IPS-18a (cell line): ENCODE measurements around the gene ADAT3.
A peak's percentile ranks its signal among the peaks of the same experiment; 100 is the strongest.

Source experiments
- H3K27ac ChIP-seq: one replicate; pipeline ENCODE4 v1.5.1; 2013; ENCODE audit warnings: low read length
- H3K27me3 ChIP-seq: one replicate; pipeline ENCODE4 v1.6.1; 2013; ENCODE audit warnings: mild to moderate bottlenecking, low read length; ENCODE audit not compliant: control insufficient read depth, insufficient read depth
- H3K36me3 ChIP-seq: one replicate; pipeline ENCODE4 v1.6.1; 2013; ENCODE audit warnings: low read depth, low read length; ENCODE audit not compliant: control insufficient read depth
- H3K4me1 ChIP-seq: one replicate; pipeline ENCODE4 v1.6.1; 2013; ENCODE audit warnings: low read depth, low read length; ENCODE audit not compliant: control insufficient read depth
- H3K4me3 ChIP-seq: one replicate; pipeline ENCODE4 v1.5.1; 2013; ENCODE audit warnings: low read length
- H3K9ac ChIP-seq: one replicate; pipeline ENCODE4 v1.6.1; 2013; ENCODE audit warnings: mild to moderate bottlenecking, low read length, moderate library complexity
- H3K9me3 ChIP-seq: one replicate; pipeline ENCODE4 v1.6.1; 2013; ENCODE audit warnings: low read depth, low read length; ENCODE audit not compliant: control insufficient read depth

ADAT3 gene

DNA sequence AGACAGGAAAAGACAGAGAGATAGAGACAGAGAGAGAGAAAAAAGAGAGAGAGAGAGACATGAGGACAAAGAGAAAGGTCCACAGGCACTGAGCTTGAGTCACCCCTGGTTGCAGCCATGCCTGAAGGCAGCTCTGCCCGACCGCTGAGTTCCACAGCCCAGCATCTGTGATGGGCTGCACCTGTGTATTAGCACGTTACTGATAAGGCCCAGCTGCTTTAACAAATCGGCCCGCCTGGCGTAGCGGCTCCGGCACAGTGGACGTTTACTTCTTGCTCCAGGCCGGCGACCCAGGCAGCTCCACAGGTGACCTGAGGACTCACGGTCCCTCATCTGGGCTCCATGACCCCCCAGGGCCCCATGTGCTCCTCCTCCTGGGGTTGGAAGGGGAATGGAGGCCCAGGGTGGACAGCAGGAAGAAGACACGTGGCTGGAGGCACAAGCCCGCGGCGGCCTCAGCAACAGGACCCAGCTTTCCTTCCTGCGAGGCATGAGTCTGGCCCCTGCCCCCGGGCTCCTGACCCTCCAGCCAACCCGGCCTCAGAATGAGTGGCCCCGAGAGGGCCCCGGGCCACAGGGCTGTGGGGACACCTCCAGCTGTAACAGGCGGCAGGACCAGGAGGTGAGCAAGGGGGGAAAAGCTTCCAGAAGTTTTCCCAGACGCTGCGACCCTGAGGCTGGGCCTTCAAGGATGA lies 31.9 kb downstream of the ADAT3 start:
- Histone ChIP-seq H3K4me1 (no peaks in the 10 kb centered on the region), H3K27ac (no peak overlapping the region), H3K4me3 (no peak overlapping the region), H3K36me3 (no peaks in the 10 kb centered on the region), H3K9ac (no peak overlapping the region), H3K27me3 (no peaks in the 10 kb centered on the region), H3K9me3 (no peaks in the 10 kb centered on the region)

DNA sequence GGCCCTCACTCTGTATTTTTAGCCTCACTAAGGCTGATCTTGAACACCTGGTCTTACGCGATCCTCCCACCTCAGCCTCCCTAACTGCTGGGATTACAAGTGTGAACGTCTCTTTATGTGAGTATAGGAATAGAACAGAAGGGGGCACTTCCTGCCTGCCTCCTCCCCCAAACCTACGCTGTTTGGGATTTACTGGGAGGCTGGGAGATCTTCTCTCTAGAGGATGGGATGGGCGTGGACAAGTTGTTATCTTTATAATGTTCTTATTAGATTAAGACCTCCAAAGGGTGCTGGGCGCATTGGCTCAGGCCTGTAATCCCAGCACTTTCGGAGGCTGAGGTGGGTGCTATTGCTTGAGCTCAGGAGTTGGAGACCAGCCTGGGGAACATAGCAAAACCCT lies 32.9 kb downstream of the ADAT3 start:
- no peaks in the 10 kb centered on the region for H3K9me3 ChIP-seq
- no peak overlapping the region for H3K9ac ChIP-seq
- H3K27ac ChIP-seq, result no peak overlapping the region
- peaks cover 2% of the 10 kb centered on the region for H3K4me1 ChIP-seq
- H3K36me3 ChIP-seq, result no peaks in the 10 kb centered on the region
- H3K4me3 ChIP-seq, result no peak overlapping the region
- H3K27me3 ChIP-seq, result no peaks in the 10 kb centered on the region

DNA sequence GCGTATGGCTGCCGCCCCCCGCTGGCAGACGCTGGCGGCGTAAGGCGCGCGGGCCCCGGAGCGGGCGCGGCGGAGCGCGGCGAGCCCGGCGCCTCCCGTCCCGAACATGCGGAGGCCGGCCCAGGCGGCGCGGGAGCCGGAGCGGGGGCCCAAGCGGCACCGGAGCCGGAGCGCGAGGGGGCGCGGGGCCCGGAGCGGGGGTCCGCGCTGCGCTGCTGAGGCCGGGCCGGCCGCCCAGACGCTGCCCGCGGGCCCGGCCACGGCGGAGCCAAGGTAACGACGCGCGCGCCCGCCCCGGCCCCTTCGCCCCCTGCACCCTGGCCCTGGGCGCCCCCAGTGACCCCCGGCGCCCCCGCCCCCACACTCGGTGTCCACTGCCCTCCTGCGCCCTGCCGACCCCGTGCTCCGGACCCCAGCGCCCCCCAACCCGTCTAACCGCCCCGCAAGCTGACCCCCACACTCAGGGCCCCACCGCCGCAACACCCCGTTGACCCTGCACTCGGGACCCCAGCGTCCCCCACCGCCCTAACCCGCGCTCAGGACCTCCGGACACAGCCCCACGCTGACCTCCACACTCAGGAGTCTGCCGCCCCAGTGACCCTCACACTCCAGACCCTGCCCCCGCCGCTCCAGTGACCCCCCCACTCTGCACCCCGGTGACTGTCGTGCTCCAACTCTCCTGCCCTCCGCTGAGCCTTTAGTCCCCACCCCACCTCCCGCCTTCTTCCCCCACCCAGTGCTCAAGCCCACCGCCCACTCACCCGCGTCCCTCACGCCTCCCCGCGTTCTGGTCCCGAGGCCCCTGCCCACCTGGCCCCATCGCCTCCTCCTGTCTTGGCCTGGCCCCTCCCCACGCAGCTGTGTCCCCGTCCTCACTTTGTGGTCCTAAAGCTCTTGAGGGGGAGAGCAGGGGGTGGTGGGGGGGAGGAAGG lies 36.2 kb downstream of the ADAT3 start, which contains the start of gene CSNK1G2:
Gene CSNK1G2 (plus strand): TSS at position 27 of the 932 bp plus-strand sequence. CDS start 28,601 bp downstream, outside the sequence.
- Histone ChIP-seq H3K9me3 (no peaks in the 10 kb centered on the region), H3K27me3 (no peaks in the 10 kb centered on the region), H3K9ac (peak within 1 kb of the TSS; percentile 89), H3K4me3 (peak within 1 kb of the TSS; percentile 97), H3K27ac (peak within 1 kb of the TSS; percentile 84), H3K36me3 (no peaks in the 10 kb centered on the region), H3K4me1 (peaks cover 5% of the 10 kb centered on the region)

- H3K9ac ChIP-seq, result peak overlapping the region; percentile 89
- H3K27me3 ChIP-seq, result no peaks in the 10 kb centered on the region
- H3K4me3 ChIP-seq, result peak overlapping the region; percentile 97
- H3K36me3 ChIP-seq, result no peaks in the 10 kb centered on the region
- no peaks in the 10 kb centered on the region for H3K9me3 ChIP-seq
- peak overlapping the region; percentile 84 for H3K27ac ChIP-seq
- H3K4me1 ChIP-seq, result peaks cover 5% of the 10 kb centered on the region
These were observed 37.1 kb downstream of the ADAT3 start for GRCh38 chr19:1942078-1942933.

GRCh38 chr19:1942934-1943555 lies 37.8 kb downstream of the ADAT3 start:
- Histone ChIP-seq H3K9ac (peak overlapping the region; percentile 89), H3K27me3 (no peaks in the 10 kb centered on the region)

GRCh38 chr19:1943661-1944087 lies 38.5 kb downstream of the ADAT3 start:
- Histone ChIP-seq H3K36me3 (no peaks in the 10 kb centered on the region), H3K27me3 (no peaks in the 10 kb centered on the region), H3K27ac (no peak overlapping the region), H3K4me1 (peaks cover 5% of the 10 kb centered on the region), H3K9ac (no peak overlapping the region), H3K9me3 (no peaks in the 10 kb centered on the region), H3K4me3 (peak overlapping the region; percentile 97)

More at GRCh38 chr19:1942934-1943555, 37.8 kb downstream of the ADAT3 start:
- Histone ChIP-seq H3K36me3 (no peaks in the 10 kb centered on the region), H3K4me3 (peak overlapping the region; percentile 97), H3K4me1 (peaks cover 5% of the 10 kb centered on the region), H3K9me3 (no peaks in the 10 kb centered on the region), H3K27ac (no peak overlapping the region)

DNA sequence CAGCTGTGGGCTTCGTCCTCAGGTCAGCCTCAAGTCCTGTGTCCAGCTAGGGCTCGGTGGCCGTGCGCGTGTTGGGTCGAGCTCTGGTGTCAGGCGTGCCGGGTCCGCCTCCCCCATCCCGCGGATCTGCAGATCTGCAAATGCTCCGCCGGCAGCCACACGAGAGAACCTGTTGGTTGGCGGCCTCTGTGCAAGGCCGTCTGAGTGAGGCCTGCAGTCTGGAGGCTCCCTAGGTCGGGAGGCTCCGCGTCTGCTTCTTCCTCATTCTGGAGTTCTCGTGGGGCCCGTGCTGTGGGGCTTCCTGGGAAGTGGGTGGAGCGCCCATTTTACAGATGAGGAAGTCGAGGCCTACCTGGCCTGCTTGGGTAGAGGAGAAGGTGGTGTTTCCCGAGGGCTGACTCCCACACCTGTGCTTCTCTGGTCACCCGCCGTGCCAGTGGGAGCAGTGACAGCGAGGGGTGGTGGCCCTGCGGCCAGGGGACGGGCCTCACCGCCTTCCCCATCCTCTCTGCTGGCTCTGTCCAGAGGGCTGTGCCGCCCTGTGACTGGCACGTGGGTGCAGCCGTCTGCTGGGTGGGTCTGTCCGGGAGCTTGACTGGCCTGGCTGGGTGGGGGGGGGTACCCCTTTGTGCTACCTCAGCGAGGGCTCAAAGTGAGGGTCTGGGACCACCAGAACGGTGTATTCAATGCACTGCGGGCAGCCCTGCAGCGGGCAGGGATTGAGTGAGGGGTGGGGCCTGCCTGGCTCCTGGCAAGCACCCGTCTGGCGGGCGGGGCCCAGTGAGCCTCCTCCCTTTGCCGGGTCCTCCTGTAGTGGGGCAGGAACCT lies 39.1 kb downstream of the ADAT3 start:
- no peaks in the 10 kb centered on the region for H3K27me3 ChIP-seq
- H3K9ac ChIP-seq, result no peak overlapping the region
- no peaks in the 10 kb centered on the region for H3K9me3 ChIP-seq
- H3K4me1 ChIP-seq, result peaks cover 5% of the 10 kb centered on the region
- no peak overlapping the region for H3K4me3 ChIP-seq
- H3K27ac ChIP-seq, result no peak overlapping the region
- no peaks in the 10 kb centered on the region for H3K36me3 ChIP-seq

DNA sequence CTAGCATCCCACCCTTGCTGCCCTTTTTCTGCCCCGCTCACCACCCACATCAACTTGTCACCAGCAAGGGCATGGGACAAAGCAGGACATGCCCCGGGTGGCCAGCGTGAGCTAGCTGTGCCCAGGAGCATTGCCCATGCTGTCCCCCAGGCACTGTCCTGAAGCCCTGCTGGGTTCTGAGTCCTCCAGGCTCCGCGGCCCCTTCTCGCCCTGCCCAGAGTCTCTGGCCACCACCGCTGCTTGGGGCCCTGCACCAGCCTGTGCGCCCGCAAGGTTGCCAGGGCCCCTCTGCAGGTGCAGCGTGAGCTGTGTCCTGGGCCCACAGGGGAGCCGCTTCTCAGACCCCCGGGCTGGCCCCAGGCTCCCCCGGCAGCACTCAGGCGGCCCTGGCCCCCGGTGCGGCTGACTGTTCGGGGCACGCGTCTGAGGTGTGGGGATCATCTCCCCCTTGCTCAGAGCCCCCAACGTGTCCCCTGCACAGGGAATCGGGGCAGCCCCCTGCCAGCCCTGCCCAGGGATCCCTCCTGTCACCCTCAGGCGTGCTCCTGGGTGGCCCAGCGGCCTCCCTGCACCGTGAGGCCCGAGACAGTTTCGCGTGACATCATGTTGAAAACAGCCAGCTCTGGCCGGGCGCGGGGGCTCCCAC lies 39.8 kb downstream of the ADAT3 start:
- no peaks in the 10 kb centered on the region for H3K27me3 ChIP-seq
- H3K4me3 ChIP-seq, result no peak overlapping the region
- H3K27ac ChIP-seq, result no peak overlapping the region
- H3K4me1 ChIP-seq, result peaks cover 5% of the 10 kb centered on the region
- no peaks in the 10 kb centered on the region for H3K9me3 ChIP-seq
- H3K36me3 ChIP-seq, result no peaks in the 10 kb centered on the region
- no peak overlapping the region for H3K9ac ChIP-seq

- Histone ChIP-seq H3K4me3 (no peak overlapping the region), H3K9me3 (no peaks in the 10 kb centered on the region), H3K4me1 (peaks cover 5% of the 10 kb centered on the region), H3K9ac (no peak overlapping the region), H3K36me3 (no peaks in the 10 kb centered on the region), H3K27ac (no peak overlapping the region), H3K27me3 (no peaks in the 10 kb centered on the region)
These were observed 40.7 kb downstream of the ADAT3 start for GRCh38 chr19:1945899-1946298.

- Histone ChIP-seq H3K36me3 (no peaks in the 10 kb centered on the region), H3K4me1 (peaks cover 5% of the 10 kb centered on the region), H3K4me3 (no peak overlapping the region), H3K27ac (no peak overlapping the region), H3K9me3 (no peaks in the 10 kb centered on the region), H3K27me3 (no peaks in the 10 kb centered on the region), H3K9ac (no peak overlapping the region)
These were observed 42.5 kb downstream of the ADAT3 start for GRCh38 chr19:1947651-1948209.
